Measurements from ENCODE around the gene MOK.
"Not testable (repeated sequence)": the region's sequence is repeated elsewhere in the genome, so short reads cannot be mapped to it uniquely, and the experiment has no call there.

MOK gene
- 0.85 to 8.5 (median 2.3) reads per million in 17 experiments for total RNA-seq

DNA sequence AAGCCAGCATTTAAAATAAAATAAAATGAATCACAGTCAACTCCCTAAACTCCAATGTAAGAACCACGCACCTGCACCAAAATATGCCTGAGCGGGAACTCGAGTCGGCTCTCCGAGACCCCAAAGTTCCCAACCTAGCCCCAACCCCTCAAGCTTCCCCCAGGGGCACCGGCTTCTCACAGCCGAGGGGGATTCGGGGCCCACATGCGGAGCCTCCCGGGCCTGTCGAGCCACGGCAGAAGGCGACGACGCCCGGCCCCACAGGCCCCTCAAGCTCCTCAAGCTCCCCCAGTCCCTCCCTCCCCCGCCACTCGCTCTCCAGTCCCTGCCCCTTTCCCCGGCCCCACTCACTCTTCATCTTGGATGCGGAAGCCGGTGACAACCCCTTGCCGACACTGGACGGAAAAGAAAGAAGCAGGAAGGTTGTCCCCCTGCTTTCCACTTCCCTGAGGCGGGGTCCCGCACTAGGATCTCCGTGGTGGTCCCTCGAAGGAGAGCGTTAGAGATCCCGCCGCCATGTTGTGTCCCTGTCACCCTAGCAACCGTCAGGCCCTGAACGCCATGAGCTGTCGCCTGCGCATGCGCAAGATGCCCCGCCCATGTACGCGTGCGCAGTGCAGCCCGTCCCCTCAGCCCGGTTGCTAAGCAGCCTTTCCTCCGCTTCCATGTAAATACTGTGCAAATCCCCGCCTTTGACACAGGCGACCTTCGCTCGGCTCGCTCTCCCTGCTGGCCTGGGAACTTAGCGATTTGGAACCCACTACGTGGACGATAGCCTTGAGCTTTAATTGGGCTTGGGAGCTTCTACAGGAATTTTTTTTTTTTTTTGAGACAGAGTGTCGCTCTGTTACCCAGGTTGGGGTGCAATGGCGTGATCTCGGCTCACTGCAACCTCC, at the start of gene MOK:
TSS of gene MOK (minus strand) at position 554 of the 896 bp plus-strand sequence. CDS start at position 358, 196 bp downstream.
- peak; percentile 97 to 99 (median 98) for DNase-seq

DNA sequence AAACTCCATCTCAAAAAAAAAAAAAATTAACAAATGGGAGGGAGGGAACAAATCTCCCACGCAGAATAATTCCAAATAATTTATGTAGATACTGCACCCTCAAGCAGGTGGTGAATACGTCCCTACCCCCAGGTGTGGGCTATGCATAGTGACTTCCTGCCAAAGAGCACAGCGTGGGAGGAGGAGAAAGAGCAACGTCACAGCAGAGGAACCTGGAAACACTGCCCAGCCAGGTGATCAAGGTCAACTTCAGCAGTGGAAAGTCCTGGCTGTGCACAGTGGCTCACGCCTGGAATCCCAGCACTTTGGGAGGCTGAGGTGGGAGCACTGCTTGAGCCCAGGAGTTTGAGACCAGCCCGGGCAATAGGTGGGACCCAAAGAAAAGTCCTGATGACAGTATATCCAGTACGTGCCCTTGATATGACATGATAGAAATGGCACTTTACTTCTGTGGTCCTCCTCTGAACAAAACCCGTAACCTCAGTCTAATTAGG, 48.2 kb upstream of the MOK start:
- no peak for DNase-seq

DNA sequence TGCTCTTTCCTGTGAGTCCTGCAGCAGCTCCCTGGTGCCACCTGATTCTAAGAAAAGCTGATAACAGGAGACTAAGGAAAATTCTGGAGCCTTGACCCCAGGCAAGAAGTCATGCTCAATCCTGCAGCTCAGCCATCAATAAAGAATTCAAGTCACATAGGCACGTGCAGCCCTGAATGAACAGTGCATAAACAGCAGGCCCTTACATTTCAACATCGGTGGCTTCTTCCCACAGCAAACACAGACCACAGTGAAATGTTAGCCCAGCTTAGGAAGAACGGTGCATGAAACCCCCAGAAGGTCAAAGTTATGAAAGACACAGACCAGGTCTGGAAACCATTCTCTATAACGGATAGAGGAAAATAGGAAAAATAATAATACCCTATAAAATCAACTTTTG, 47.2 kb upstream of the MOK start:
- no peak for DNase-seq

GRCh38 chr14:102351593-102351992, 46.6 kb upstream of the MOK start:
- peak in 2 of 4 experiments; percentile 25 to 34 for DNase-seq

DNA sequence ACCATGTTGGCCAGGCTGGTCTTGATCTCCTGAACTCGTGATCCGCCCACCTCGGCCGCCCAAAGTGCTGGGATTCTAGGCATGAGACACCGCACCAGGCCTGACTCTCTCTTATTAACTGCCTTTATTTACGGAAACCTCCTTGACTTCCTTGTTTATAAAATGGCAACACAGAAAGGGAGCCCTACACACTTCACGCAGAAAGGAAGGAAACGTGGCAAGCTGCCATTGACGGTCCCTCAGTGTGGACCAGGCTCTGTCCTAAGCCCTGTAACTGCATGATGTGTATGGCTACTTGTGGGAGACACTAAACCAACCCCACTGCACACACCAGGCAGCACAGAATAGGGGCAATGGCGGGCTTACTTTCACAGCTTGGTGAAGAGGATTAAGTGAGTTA, 46.1 kb upstream of the MOK start:
- DNase-seq, result peak in 3 of 4 experiments; percentile 9 to 14 (median 10)

DNA sequence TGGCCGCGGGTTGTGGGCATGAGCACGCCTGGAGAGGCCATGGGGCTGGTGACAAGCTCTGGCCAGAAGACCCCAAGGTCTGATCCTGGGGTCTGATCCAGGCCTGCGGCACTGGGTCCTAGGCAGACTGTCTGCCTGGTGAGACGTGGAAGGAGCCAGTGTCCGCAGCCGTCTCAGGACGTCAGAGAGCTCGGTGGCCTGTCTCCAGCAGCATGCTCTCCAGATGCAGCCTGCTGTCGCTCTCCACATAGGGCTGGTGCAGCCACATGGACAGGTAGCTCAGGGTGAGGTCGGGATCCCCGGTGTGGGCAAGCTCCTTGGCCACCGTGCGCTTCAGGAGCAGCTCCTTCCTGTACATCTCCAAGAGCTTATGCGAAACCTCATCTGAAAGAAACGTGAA, 43.4 kb upstream of the MOK start:
- no peak for DNase-seq

DNA sequence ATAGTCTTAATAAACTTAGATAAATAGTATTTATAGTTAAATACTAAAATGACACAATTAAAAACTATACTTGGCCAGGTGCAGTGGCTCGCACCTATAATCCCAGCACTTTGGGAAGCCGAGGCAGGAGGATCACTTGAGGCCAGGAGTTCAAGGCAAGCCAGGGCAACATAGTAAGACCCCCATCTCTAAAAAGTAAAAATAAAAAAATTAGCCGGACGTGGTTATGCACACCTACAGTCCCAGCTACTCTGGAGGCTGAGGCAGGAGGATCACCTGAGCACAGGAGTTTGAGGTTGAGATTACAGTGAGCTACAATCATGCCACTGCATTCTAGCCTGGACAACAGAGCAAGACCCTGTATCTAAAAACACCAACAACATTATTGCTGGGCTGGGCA, 41.7 kb upstream of the MOK start:
- DNase-seq, result no peak

GRCh38 chr14:102345232-102345631, 40.3 kb upstream of the MOK start:
- DNase-seq, result no peak

- no peak for DNase-seq
These were observed 39.5 kb upstream of the MOK start for GRCh38 chr14:102344485-102344884.

- no peak for DNase-seq
These were observed 39.1 kb upstream of the MOK start for GRCh38 chr14:102344084-102344483.

DNA sequence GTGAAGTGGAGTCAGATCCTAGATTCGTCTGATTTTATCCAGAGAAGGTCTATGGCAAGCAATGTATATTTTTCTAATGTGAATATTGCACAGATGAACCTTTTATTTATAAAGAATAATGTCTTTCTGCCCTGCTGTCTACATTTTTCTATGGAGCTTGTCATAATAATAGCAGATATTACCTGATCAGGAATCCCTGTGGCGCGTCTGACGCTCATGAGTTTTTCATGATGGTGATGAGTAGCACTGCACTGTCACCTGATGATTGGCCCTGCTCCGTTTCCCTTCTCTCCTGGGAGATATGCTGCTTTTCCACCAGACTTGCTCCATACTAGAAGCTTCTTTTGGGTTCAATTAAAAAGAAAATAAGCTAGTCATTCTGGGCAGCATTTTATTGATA, 37.3 kb upstream of the MOK start:
- DNase-seq, result no peak

DNA sequence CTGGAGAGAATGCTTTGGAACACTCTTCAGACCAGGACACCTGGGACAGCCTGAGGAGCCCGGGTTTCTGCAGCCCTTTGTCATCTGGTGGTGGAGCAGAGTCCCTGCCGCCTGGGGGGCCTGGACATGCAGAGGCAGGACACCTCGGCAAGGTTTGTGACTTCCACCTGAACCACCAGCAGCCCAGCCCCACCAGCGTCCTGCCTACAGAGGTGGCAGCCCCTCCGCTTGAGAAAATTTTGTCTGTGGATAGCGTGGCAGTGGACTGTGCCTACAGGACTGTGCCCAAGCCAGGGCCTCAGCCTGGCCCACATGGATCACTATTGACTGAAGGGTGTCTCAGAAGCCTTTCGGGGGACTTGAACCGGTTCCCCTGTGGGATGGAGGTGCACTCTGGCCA, 36.6 kb upstream of the MOK start:
- no peak for DNase-seq

DNA sequence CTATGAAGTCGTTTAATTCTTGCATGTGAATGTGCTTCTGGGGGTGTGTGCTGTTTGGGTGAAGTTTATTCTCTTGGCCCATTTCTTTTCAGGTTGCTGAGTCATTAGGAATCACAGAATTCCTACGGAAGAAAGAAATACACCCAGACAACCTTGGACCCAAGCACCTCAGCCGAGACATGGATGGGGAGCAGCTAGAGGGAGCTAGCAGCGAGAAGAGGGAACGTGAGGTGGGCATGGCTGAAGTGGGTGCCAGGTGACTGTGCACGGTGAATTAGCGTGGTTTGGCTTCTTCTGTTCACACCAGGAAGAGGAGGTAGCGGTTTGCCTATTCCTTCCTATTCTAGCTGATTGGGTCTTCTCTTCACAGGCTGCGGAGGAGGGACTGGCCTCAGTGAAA, 33.8 kb upstream of the MOK start:
- DNase-seq, result no peak

- no peak for DNase-seq
These were observed 30.2 kb upstream of the MOK start for GRCh38 chr14:102335163-102335562.

DNA sequence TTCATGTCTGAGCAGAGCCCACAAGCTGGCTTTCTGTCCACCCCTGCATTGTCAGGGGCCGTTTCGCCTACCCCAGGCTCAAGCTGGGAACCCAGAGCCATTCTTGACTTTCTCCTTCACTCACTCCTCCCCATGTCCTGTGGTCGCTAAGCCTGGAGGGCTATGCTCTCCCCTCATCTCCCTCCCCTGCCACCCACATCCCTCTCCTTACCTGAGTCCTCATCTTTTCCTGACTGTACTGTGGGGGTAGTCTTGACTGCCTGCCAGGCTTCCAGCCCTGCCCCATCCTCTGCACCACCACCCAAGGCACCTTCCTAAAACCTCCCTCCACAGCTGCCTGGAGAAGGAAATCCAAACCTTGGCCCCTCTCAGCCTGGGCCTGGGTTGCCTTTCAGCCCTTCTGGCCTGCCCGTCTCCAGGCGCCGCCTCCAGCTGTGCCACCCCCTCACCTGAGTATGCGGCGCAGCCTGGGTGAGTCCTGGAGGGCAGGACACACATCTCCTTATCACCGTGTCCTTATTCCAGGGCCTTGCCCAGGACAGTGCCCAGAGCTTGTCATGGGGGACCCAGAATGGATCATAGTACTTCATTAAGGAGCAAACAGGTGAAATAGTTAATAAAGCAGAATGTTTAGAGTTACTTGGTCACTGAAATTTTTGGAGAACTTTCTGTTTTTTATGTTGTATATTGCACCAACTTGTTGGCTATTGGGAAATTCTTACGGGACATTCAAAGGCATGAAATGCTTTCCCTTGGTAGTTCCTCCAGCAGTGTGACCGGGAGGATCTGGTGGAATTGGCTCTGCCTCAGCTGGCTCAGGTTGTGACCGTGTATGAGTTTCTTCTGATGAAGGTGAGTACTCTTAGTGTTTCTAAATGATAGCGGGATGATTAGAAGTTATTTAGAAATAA, 29.1 kb upstream of the MOK start:
- DNase-seq, result peak in 3 of 4 experiments; percentile 14 to 22 (median 14)

DNA sequence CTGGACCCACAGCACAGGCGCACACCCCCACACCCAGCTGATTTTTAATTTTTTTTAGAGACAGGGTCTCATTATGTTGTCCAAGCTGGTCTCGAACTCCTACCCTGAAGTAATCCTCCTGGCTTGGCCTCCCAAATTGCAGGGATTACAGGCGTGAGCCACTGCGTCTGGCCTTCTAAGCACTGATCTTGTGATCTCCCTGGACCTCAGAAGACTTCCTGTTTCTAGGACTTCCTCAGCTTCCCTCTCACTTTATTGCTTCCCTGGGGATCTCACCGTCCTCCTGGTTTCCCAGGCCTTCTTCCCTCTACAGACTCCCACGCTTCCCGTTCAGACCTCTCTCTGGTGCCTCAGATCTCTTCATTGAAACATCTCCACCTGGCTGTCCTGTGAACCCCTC, 28.4 kb upstream of the MOK start:
- DNase-seq, result peak; percentile 38 to 68 (median 60)

DNA sequence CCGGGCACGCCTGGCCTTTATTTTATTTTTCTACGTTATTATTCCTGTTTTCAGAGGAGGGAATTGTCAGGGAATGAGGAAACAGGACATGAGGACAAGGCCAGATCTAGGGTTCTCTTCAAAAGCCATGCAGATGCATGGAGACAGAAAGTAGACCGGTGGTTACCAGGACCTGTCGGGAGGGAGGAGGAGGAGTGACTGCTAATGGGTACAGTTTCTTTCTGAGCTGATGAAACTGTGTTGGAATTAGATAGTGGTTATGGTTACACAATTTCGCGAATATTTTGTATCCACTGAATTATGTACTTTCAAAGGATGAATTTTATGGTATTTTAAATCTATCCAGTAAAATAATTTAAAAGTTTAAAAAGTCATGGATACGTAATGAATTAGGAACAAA, 25.8 kb upstream of the MOK start:
- no peak for DNase-seq

DNA sequence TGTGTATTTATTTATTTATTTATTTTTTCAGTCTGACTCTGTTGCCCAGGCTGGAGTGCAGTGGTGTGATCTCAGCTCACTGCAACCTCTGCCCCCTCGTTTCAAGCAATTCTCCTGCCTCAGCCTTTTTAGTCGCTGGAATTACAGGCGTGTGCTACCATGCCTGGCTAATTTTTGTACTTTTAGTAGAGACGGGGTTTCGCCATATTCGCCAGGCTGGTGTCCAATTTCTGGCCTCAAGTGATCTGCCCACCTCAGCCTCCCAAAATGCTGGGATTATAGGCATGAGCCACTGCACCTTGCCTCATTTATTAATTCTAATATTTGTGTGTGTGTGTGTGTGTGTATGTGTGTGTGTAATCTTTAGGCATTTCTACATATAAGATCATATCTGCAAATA, 24.4 kb upstream of the MOK start:
- DNase-seq, result not testable (repeated sequence)

GRCh38 chr14:102326583-102326982, 21.6 kb upstream of the MOK start:
- DNase-seq, result no peak

DNA sequence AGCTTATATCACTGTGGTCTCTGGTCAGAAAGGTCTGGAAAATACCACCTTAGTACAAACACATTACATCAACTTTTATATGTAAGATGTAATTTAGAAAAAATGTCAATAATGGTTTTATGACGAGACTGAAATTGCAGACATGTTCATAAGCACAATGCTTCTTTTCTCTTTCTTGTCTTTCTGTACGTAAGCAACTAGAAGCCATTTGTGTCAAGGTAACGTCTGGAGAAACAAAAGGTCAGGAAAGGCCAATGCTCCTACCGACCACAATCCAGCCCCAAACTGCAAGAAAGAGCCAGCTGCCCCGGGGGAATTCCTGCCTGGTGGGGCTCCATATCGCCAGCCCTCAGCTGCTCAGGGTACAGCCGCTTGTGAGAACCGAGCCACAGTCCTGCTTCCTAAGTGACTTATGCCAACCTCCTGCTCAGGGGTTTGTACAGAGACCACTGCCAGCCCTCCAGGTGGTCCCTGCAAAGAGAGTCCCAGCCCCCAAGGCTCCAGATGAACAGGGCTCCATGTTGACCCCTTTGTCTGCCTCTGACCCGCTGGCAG, 20.9 kb upstream of the MOK start:
- no peak for DNase-seq

GRCh38 chr14:102323102-102323501, 18.1 kb upstream of the MOK start:
- peak; percentile 74 to 79 (median 77) for DNase-seq

- no peak for DNase-seq
These were observed 16.8 kb upstream of the MOK start for GRCh38 chr14:102321456-102322422.
